ENCODE data around the gene GOT1.

The GOT1 gene

GRCh38 chr10:99425204-99425603 is 5.2 kb downstream of the GOT1 start:
- H3K4me3 ChIP-seq (ENCODE audit: low read length): no peak overlapping the region
- no peak for TF ChIP-seq ZNF274 (IDR thresholded peaks at IDR 0.05; ENCODE audit: low read depth, low read length)

- no peak overlapping the region for H3K4me3 ChIP-seq (ENCODE audit: low read length)
- no peak for TF ChIP-seq ZNF274 (IDR thresholded peaks at IDR 0.05; ENCODE audit: low read depth, low read length)
These were observed 5.8 kb downstream of the GOT1 start for GRCh38 chr10:99424656-99425055.

- TF ChIP-seq ZNF274 (IDR thresholded peaks at IDR 0.05; ENCODE audit: low read depth, low read length): no peak
- no peak overlapping the region for H3K4me3 ChIP-seq (ENCODE audit: low read length)
These were observed 7.8 kb downstream of the GOT1 start for GRCh38 chr10:99422529-99423096.

- H3K4me3 ChIP-seq (ENCODE audit: low read length): no peak overlapping the region
- TF ChIP-seq ZNF274 (IDR thresholded peaks at IDR 0.05; ENCODE audit: low read depth, low read length): no peak
These were observed 9.1 kb downstream of the GOT1 start for GRCh38 chr10:99421233-99421739.

DNA sequence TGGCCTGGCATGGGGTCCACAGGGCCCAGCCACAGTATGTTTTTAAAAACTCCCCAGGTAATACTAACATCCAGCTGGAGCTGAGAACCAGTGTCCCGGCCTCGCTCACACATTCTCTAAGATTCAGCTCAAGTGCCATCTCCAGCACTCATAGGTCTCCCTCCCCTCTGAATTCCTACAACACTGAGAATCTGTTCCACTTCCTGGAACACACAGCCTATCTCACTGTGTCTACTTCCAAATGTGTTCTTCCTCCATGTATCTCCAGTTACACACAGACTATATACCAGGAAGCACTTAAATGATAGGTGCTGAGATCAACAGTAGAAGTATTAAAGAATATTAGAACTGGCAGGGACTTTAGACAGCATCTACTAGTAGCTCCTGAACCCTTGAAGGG is 10.7 kb downstream of the GOT1 start:
- no peak for TF ChIP-seq ZNF274 (IDR thresholded peaks at IDR 0.05; ENCODE audit: low read depth, low read length)
- H3K4me3 ChIP-seq (ENCODE audit: low read length): no peak overlapping the region

DNA sequence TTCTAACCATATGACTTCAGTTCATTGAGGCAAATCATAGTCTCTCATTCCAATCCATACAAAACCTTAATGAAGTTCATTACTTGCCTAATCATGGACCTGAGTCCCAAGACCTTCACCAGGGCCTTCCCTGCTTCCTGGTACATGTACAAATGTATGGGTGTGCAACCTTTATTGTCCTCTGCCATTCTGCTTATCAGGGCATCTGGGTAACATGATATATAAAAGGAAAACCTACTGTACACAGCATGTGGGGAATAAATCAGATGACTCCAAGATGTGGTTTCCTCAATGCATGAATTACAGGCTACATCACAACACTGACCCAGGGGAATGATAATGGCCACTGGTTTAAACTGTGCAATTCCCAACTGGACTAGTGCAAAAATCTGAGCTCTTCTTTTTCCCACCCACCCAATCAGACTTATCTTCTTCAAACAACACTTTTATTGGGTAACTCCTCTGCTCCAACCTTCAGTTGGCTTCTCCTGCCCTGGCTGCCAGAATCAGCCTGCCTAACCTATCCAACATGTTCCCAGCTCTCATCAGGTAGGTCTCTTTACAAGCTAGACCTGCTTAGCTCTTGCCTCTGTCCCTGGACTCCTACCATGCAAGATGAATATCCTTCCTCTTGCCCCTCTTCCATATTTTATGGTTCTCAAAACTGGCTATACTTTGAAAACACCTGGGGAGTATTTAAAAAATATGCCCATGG is 11.4 kb downstream of the GOT1 start:
- TF ChIP-seq ZNF274 (IDR thresholded peaks at IDR 0.05; ENCODE audit: low read depth, low read length): no peak
- H3K4me3 ChIP-seq (ENCODE audit: low read length): no peak overlapping the region

DNA sequence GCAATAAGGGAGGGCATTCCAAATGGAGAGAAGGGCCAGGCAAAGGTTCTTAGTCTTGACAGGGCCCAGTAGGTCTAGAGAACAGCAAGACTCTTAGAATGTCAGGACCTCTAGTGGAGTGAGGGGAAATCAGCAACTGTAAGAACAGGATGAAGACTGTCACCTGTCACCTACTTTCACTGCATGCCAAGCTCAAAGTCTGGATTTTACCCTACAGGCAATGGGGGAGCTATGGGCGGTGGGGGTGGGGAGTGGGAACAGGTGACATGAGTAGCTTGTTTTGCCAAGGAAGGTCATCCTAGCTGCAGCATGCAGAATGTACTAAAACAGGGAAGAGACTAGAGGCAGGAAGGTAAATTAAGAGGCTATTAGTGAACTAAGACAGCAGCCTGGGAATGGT is 18.3 kb downstream of the GOT1 start:
- TF ChIP-seq ZNF274 (IDR thresholded peaks at IDR 0.05; ENCODE audit: low read depth, low read length): no peak

DNA sequence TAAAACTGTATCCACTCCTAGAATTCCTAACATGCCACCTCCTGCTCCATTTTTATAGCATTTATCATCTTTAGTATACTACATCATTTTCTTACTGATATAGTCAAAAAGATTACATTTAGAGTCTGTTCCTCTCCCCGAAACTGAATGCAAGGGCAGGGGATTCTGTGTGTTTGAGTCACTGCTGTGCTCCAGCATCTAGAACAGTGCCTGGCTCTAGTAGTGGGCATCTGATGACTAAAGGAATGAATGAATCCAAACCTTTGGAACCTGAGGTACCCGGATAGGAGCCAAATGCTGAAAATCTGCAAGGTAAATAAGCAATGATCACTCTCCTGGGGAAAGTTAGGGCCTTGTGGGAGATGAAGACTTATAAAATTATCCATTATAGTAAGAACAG is 18.9 kb downstream of the GOT1 start:
- TF ChIP-seq ZNF274 (IDR thresholded peaks at IDR 0.05; ENCODE audit: low read depth, low read length): no peak
- no peak overlapping the region for H3K4me3 ChIP-seq (ENCODE audit: low read length)

More for the DNA sequence above, 18.3 kb downstream of the GOT1 start:
- no peak overlapping the region for H3K4me3 ChIP-seq (ENCODE audit: low read length)

DNA sequence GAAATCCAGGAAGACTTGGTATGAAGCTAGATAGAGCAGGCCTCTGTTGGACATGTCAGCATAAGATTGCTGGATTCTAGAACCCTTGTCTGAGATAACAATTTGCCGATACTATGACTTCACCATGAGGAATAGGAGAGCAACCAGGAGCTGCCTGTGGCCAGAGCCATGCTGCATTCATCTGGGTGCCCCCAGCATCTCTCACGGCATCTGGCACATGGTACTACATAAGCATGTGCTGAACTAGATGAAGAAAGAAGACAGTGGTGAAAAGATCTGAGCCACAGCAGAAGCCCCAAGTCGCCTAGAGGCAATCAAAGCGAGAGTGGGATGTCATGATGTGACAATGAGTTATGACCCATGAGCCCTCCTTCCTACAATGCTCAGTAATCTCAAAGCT is 19.5 kb downstream of the GOT1 start:
- no peak overlapping the region for H3K4me3 ChIP-seq (ENCODE audit: low read length)
- no peak for TF ChIP-seq ZNF274 (IDR thresholded peaks at IDR 0.05; ENCODE audit: low read depth, low read length)

DNA sequence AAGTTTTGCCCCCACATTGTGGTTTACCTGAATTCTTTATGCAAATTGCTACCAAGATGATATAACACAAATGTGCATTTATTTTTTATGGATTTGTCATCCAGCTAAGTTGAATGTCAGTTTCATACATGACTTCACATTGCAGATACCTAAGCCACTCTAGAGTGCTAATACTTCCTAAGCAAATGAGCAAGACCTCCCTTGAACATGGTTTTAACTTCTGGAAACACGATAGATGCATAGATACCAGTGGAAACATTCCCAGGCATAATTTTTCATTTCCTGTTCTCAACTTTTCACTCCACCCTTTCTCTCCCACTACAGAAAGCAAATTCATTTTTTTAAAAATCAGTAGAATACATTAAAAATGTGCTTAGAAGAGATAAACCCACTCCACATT is 20.3 kb downstream of the GOT1 start:
- no peak overlapping the region for H3K4me3 ChIP-seq (ENCODE audit: low read length)
- no peak for TF ChIP-seq ZNF274 (IDR thresholded peaks at IDR 0.05; ENCODE audit: low read depth, low read length)

GRCh38 chr10:99406149-99406548 is 24.3 kb downstream of the GOT1 start:
- no peak overlapping the region for H3K4me3 ChIP-seq (ENCODE audit: low read length)
- TF ChIP-seq ZNF274 (IDR thresholded peaks at IDR 0.05; ENCODE audit: low read depth, low read length): no peak

DNA sequence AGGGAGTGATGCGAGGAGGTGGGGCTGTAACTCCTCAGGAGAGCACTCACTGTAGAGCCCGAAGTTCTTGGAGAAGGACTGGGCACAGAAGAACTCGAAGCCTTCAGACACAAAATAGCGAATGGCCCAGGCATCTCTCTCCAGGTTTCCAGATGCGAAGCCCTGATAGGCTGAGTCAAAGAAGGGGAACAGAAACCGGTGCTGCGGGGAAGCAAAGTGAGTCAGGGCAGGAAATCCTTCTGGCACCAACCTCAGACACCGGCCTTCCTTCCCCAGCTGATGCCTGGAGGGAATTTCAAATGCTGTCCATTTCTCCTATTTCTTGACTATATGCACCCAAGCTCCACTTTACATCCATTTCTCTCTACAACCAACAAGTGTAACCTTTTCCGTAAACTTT is 26.8 kb downstream of the GOT1 start:
- H3K4me3 ChIP-seq (ENCODE audit: low read length): no peak overlapping the region
- TF ChIP-seq ZNF274 (IDR thresholded peaks at IDR 0.05; ENCODE audit: low read depth, low read length): no peak

GRCh38 chr10:99399664-99400063 is 30.8 kb downstream of the GOT1 start:
- TF ChIP-seq ZNF274 (IDR thresholded peaks at IDR 0.05; ENCODE audit: low read depth, low read length): no peak

DNA sequence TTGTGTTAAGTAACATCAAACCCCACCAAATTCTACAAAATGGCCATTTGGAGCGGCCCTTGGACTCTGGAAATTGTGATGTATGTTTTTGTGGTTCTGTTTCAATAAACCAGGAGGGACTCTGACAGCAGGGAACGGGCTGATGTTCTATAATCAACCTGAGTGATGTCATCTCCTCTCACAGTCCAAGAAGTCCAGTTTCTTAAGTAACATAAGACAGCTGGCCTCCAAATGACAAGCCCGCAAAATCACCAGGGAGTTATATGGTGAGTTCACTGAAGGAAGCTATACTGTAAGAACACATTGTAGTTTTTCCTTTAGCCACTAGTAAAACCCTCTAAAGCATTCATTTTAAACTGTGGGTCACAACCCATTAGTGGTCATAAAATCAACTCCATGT is 34.0 kb downstream of the GOT1 start:
- TF ChIP-seq ZNF274 (IDR thresholded peaks at IDR 0.05; ENCODE audit: low read depth, low read length): no peak
- H3K4me3 ChIP-seq (ENCODE audit: low read length): no peak overlapping the region

More at GRCh38 chr10:99399664-99400063, 30.8 kb downstream of the GOT1 start:
- no peak overlapping the region for H3K4me3 ChIP-seq (ENCODE audit: low read length)

DNA sequence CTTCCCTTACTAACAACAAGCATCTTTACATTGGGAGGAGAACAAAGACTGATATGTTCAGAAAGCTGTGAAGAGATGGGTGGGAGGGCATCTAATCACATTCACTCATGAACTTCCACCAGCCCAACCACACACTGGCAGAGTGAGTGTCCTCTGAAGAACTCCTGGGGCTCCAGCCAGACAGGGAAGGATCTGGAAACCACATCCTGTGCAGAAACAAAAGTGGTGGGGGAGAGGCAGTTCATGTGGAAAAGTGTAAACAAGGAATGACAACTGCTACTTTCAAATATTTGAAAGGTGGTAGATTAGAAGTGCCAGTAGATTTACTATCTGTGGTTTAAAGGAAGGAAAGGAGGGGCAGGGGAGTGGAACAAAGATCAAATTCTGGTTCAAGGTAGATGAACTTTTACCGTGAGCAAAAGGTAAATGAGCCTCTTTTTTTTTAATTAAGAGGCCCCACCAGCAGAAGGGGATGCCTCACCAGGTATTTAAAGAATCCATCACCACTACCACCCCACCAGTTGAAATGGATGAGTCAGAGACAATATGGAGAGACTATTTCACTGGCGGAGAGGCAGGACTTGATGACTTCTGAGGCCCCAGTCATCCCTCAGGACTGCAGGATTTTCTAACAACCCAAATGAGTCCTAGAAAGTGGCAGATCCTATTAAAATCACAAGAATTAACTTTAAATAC is 34.5 kb downstream of the GOT1 start:
- H3K4me3 ChIP-seq (ENCODE audit: low read length): no peak overlapping the region
- no peak for TF ChIP-seq ZNF274 (IDR thresholded peaks at IDR 0.05; ENCODE audit: low read depth, low read length)
